MM.1S (cell line): ENCODE results near the gene PSKH1.

Experiments
- EZH2phosphoT487 ChIP-seq: fragments of 300-600 bp; sonication (generic); IDR thresholded peaks from 2 replicates; pipeline ENCODE4 v1.6.1; 2018; ENCODE audit warnings: antibody characterized with exemption, low read length
- TF ChIP-seq, protein P1 (sequence below): fragments of 300-600 bp; sonication (generic); IDR thresholded peaks from 2 replicates; pipeline ENCODE4 v1.5.1; 2016; ENCODE audit warnings: antibody characterized with exemption, low read length, mixed read lengths

DNA sequence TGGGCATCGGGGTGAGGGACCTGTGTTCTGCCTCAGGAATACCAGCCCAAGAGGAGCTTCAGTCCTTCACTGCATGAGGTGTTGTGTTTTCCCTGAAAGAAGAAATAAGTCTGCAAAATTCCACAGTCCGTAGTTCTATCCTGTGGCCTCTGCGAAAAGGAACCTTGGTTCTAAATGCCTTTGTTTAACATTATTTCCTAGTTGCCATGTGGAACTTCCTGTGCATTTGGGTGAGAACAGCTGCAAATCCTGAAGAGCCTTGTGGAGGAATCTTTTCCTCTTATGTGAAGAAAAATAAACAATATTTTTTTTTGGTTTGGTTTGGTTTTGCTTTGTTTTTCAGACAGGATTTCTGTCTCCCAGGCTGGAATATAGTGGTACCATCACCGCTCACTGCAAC, 9.8 kb downstream of the PSKH1 start:
- TF ChIP-seq, protein P1, sequence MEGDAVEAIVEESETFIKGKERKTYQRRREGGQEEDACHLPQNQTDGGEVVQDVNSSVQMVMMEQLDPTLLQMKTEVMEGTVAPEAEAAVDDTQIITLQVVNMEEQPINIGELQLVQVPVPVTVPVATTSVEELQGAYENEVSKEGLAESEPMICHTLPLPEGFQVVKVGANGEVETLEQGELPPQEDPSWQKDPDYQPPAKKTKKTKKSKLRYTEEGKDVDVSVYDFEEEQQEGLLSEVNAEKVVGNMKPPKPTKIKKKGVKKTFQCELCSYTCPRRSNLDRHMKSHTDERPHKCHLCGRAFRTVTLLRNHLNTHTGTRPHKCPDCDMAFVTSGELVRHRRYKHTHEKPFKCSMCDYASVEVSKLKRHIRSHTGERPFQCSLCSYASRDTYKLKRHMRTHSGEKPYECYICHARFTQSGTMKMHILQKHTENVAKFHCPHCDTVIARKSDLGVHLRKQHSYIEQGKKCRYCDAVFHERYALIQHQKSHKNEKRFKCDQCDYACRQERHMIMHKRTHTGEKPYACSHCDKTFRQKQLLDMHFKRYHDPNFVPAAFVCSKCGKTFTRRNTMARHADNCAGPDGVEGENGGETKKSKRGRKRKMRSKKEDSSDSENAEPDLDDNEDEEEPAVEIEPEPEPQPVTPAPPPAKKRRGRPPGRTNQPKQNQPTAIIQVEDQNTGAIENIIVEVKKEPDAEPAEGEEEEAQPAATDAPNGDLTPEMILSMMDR, result no peak
- TF ChIP-seq EZH2phosphoT487, result no peak
